H54 (cell line): ENCODE results near the gene KREMEN1.

Source experiments
- DNase-seq: peaks from one replicate; pipeline ENCODE4 v3.0.0; 2011; ENCODE audit warnings: low spot score, mixed read lengths; ENCODE audit not compliant: insufficient read length
- FAIRE-seq: peaks from 3 replicates; lab custom pipeline; 2011; peaks lifted over from hg19 to GRCh38; lab: Jason Lieb, UNC
- POLR2A ChIP-seq: IDR thresholded peaks from 2 replicates; pipeline ENCODE4 v1.6.1; 2011; ENCODE audit warnings: low read depth, mild to moderate bottlenecking, low read length

The KREMEN1 gene

GRCh38 chr22:29215012-29215860 lies 142.4 kb downstream of the KREMEN1 start:
- TF ChIP-seq POLR2A: no peak

DNA sequence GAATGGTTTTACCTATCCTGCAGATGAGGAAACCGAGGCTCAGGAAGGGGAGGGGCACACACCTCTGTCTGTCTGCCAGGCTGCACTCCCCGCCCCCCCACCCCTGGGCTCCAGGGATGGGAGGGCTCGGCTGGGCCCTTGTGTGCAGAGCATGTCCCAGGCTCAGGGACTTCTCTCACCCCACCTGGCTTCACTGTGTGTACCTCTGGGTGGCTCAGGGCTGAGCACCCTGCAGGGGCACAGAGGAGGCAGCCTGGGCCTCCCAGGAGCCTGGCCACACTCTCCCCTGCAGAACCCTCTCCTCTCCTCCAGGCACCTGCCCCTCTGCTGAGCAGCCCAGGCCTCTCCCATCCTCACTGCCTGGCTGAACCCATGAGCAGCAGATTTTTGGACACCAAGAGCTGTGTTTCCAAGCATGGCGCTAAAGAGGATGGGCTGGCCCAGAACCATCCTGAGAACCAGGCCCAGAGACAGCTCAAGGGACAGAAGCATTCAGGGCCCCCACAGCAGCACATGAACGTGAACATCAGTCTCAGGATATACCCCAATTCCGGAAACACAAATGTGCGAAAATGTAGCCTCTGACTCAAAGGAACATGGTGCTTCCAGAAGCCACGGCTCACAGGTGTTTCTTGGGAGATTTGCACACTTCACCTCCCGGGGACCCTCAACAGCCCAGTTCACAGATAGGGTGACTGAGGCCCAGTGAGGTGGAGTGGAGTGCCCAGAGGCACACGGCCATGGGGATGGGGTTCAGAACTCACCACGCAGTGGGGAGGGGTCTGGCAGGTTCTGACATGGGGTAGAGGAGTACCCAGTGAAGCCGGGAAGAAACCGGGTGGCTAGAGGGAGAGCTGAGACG lies 143.4 kb downstream of the KREMEN1 start:
- FAIRE-seq: no peak

More at GRCh38 chr22:29215012-29215860, 142.4 kb downstream of the KREMEN1 start:
- no peak for FAIRE-seq
- no peak for DNase-seq

DNA sequence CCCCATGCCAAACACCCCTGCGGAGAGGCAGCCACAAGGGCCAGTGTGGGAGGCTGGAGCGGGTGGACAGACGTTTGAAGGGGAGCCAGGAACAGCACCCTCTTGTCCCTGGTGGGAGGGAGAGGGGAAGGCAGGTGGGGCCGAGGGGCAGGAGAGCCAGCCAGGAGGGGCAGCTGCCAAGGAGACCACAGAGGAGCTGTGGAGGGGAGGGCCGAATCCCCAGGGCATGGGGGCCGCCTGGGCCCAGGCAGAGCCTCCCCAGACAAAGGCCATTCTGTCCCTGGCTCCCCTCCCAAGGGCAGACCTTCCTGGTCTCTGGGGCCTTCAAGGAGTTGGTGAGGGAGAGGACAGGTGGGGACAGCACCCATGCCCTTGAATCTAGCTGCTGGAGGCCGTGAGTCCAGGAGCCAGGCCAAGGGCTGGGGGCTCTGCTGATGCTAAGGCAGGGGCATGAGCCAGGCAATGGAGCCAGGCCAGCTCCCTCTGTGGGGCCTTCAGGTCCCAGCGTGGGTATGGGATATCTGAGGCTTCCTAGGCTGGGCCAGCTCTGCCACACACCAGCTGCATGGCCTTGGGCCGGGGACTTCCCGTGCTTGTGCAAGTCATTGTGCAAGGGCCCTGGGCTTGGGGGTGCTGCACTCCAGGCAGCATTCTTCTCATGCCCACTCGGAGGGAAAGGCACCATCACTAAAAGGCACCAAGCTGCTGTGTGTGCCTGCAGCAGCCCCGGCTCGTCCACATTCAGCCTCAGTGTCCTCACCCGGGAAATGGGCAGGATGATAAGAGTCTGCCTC lies 144.2 kb downstream of the KREMEN1 start:
- no peak for TF ChIP-seq POLR2A
- no peak for DNase-seq
- FAIRE-seq: no peak

More for the DNA sequence above, 143.4 kb downstream of the KREMEN1 start:
- DNase-seq: no peak
- no peak for TF ChIP-seq POLR2A
